Adrenal gland (tissue), 5 donors: ENCODE data around the gene GRID1.

Experiments used
- CTCF ChIP-seq, 6 experiments: fragments of 450-650 bp in 4 of 6; fragments of 200-600 bp in 2 of 6; sonication (generic) in 1 of 6; IDR thresholded peaks; 1 replicate in 5 of 6; 2 replicates in 1 of 6; pipeline versions ENCODE4 v1.5.1 to v1.8.0; 2016 to 2021; ENCODE audit warnings: antibody characterized with exemption in 6 of 6, mild to moderate bottlenecking in 2 of 6, moderate library complexity in 1 of 6
- POLR2A ChIP-seq, 2 donors: fragments of 450-650 bp; IDR thresholded peaks; one replicate each; pipeline ENCODE4 v1.6.1; 2017; ENCODE audit warnings: antibody characterized with exemption in 2 of 2, mild to moderate bottlenecking in 2 of 2, moderate library complexity in 1 of 2
- donor health status: DM: no; HTN: no; CAD: no.

- TF ChIP-seq POLR2A (IDR thresholded peaks at IDR 0.05) (no peak), CTCF (IDR thresholded peaks at IDR 0.05) (no peak)
Measured at GRCh38 chr10:86216886-86217285, 149.7 kb downstream of the GRID1 start.
